EH (cell line): ENCODE measurements around the gene SLC1A1.

Experiments
- DNase-seq: peaks from one replicate; pipeline ENCODE4 v3.0.0-alpha.2; 2015; ENCODE audit warnings: low read depth

SLC1A1 gene

GRCh38 chr9:4618700-4619099 lies 128.4 kb downstream of the SLC1A1 start:
- DNase-seq = no peak

GRCh38 chr9:4620057-4620765 lies 129.9 kb downstream of the SLC1A1 start:
- DNase-seq = no peak

GRCh38 chr9:4620881-4621555 lies 130.8 kb downstream of the SLC1A1 start:
- peak; percentile 52 for DNase-seq

- DNase-seq = no peak
These were observed 131.7 kb downstream of the SLC1A1 start for GRCh38 chr9:4622016-4622415.

- peak; percentile 19 for DNase-seq
These were observed 140.6 kb downstream of the SLC1A1 start for GRCh38 chr9:4630836-4631235.
